Gastroesophageal sphincter (tissue), 3 donors: ENCODE data around the gene CERS1.

Source experiments
- CTCF ChIP-seq, 4 experiments: fragments of 200-600 bp in 2 of 4; fragments of 450-650 bp in 2 of 4; sonication (generic) in 1 of 4; IDR thresholded peaks; one replicate each; pipeline ENCODE4 v1.5.1; 2017 to 2019; ENCODE audit warnings: antibody characterized with exemption in 4 of 4, mild to moderate bottlenecking in 2 of 4, moderate library complexity in 2 of 4
- POLR2A ChIP-seq, 2 donors: fragments of 450-650 bp; IDR thresholded peaks; one replicate each; pipeline ENCODE4 v1.6.1; 2017; ENCODE audit warnings: antibody characterized with exemption in 2 of 2, mild to moderate bottlenecking in 2 of 2, moderate library complexity in 1 of 2

DNA sequence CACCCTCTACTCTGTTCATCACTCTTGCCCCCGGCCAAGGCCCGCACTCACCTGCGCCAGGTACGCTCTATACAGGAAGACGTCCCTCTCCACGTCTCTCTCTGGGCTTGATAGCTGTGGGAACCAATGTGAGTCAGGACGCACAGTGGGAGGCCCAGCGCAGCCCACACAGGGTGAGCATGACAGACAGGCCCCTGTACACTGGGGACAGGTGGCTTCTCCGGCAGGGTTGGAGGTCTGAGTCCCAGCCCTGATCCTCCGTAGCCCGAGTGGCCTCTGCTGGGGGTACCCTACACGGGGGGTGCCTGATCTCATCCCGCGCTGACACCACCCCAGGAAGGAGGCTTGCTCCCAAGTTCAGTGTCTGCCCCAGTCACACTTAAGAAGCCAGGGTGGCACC is 17.0 kb upstream of the CERS1 start:
- no peak for TF ChIP-seq CTCF (IDR thresholded peaks at IDR 0.05)
- TF ChIP-seq POLR2A (IDR thresholded peaks at IDR 0.05), result no peak
